HCT116 (cell line): ENCODE measurements around the gene TBC1D4. TPM values are rescaled to one million over a fixed set of nuclear protein-coding genes. Genes with fewer than 3 reads are reported as not detected.

Source experiments
- ATAC-seq: fragments of 200-7000 bp; cut with Tn5 transposase; 2 replicates; pipeline ENCODE4 v1.9.1; 2020; ENCODE audit warnings: mild to moderate bottlenecking, moderate library complexity
- BruUV-seq: library from RNA; stranded (reverse); fragments of 400-500 nt; replicated peaks from 2 replicates; lab custom pipeline; 2021; lab: Mats Ljungman, UMichigan
- CTCF ChIA-PET: fragments of 300-600 bp; sonication (Branson Sonifier 250); formaldehyde crosslinking; loops from one replicate; lab custom pipeline; 2021; ENCODE audit warnings: antibody characterized with exemption; lab: Charles Lee
- POLR2A ChIA-PET: fragments of 300-600, 350-600 bp; sonication (Branson Sonifier 250); formaldehyde crosslinking; loops from one replicate; lab custom pipeline; 2021; ENCODE audit warnings: antibody characterized with exemption; lab: Charles Lee
- RAD21 ChIA-PET, 2 experiments: fragments of 300-600 bp; sonication (Branson Sonifier 250); formaldehyde crosslinking; loops; one replicate each; lab custom pipeline; 2023; ENCODE audit warnings: low total read pairs in 2 of 2; ENCODE audit not compliant: uncharacterized antibody in 2 of 2, unreplicated experiment in 2 of 2, low non-redundant PET in 1 of 2; lab: Charles Lee
- DNase-seq: peaks from one replicate; pipeline ENCODE4 v3.0.0-alpha.2; 2010; ENCODE audit warnings: low read depth, low spot score
- H2AFZ ChIP-seq: fragments of 200-600 bp; shearing (Covaris generic), sonication (generic); 2 replicates; pipeline ENCODE4 v1.6.1; 2017; ENCODE audit warnings: low read depth, mixed run types, mixed read lengths, antibody characterized with exemption, low read length; ENCODE audit not compliant: poor library complexity, severe bottlenecking
- H3K27ac ChIP-seq: 2 replicates; pipeline ENCODE4 v1.5.1; 2012; ENCODE audit warnings: low read depth, low read length
- H3K27me3 ChIP-seq: fragments of 200-600 bp; sonication (generic); 2 replicates; pipeline ENCODE4 v1.6.1; 2016; ENCODE audit warnings: mixed run types, low read length, mixed read lengths; ENCODE audit not compliant: insufficient read depth
- H3K36me3 ChIP-seq, 2 experiments: fragments of 200-500 bp in 1 of 2; fragments of 200-600 bp in 1 of 2; sonication (Bioruptor generic) in 1 of 2; sonication (generic) in 1 of 2; 2 replicates each; pipeline versions ENCODE4 v1.5.1 to v1.6.1; 2014 to 2016; ENCODE audit warnings: low read length in 2 of 2, inconsistent platforms in 1 of 2, mixed read lengths in 1 of 2, mixed run types in 1 of 2; ENCODE audit not compliant: insufficient read depth in 2 of 2, control insufficient read depth in 1 of 2
- H3K4me1 ChIP-seq, 2 experiments: fragments of 200-600 bp in 1 of 2; sonication (generic) in 1 of 2; 2 replicates each; pipeline versions ENCODE4 v1.5.1 to v1.6.1; 2012 to 2017; ENCODE audit warnings: low read length in 2 of 2, inconsistent platforms in 1 of 2, mild to moderate bottlenecking in 1 of 2, mixed read lengths in 1 of 2, mixed run types in 1 of 2, moderate library complexity in 1 of 2; ENCODE audit not compliant: insufficient read depth in 2 of 2, control insufficient read depth in 1 of 2
- H3K4me2 ChIP-seq: fragments of 200-600 bp; sonication (generic); 2 replicates; pipeline ENCODE4 v1.6.1; 2017; ENCODE audit warnings: mixed run types, low read length, mixed read lengths
- H3K4me3 ChIP-seq, 2 experiments: fragments of 200-600 bp in 1 of 2; sonication (generic) in 1 of 2; replicated peaks in 1 of 2; 2 replicates each; pipeline ENCODE4 v1.5.1; 2011 to 2016; ENCODE audit warnings: low read length in 2 of 2, control low read depth in 1 of 2, low read depth in 1 of 2, mild to moderate bottlenecking in 1 of 2, mixed read lengths in 1 of 2, mixed run types in 1 of 2
- H3K79me2 ChIP-seq: fragments of 200-600 bp; sonication (generic); 2 replicates; pipeline ENCODE4 v1.6.1; 2017; ENCODE audit warnings: mild to moderate bottlenecking, mixed run types, low read length, moderate library complexity, mixed read lengths; ENCODE audit not compliant: insufficient read depth
- H3K9ac ChIP-seq: fragments of 200-600 bp; sonication (generic); 2 replicates; pipeline ENCODE4 v1.6.1; 2016; ENCODE audit warnings: low read length, mixed read lengths
- H3K9me2 ChIP-seq: fragments of 200-600 bp; sonication (generic), shearing (Covaris generic); 2 replicates; pipeline ENCODE4 v1.6.1; 2017; ENCODE audit warnings: mixed run types, mild to moderate bottlenecking, moderate library complexity; ENCODE audit not compliant: insufficient read depth
- H3K9me3 ChIP-seq, 2 experiments: fragments of 200-500 bp in 1 of 2; fragments of 200-600 bp in 1 of 2; sonication (Bioruptor generic) in 1 of 2; sonication (generic) in 1 of 2; 2 replicates each; pipeline ENCODE4 v1.6.1; 2014 to 2017; ENCODE audit warnings: low read length in 2 of 2, mixed read lengths in 2 of 2, inconsistent platforms in 1 of 2, low read depth in 1 of 2, mild to moderate bottlenecking in 1 of 2, mixed run types in 1 of 2, moderate library complexity in 1 of 2; ENCODE audit not compliant: control insufficient read depth in 1 of 2, insufficient read depth in 1 of 2
- H4K20me1 ChIP-seq: fragments of 200-600 bp; sonication (generic), shearing (Covaris generic); 2 replicates; pipeline ENCODE4 v1.6.1; 2017; ENCODE audit warnings: mixed run types, mild to moderate bottlenecking, moderate library complexity; ENCODE audit not compliant: insufficient read depth
- CBX3 ChIP-seq: IDR thresholded peaks from 2 replicates; pipeline ENCODE4 v1.6.1; 2012; ENCODE audit warnings: low read depth
- CEBPB ChIP-seq: IDR thresholded peaks from 2 replicates; pipeline ENCODE4 v1.6.1; 2012; ENCODE audit warnings: low read depth
- ELF1 ChIP-seq: IDR thresholded peaks from 2 replicates; pipeline ENCODE4 v1.6.1; 2012; ENCODE audit warnings: low read depth, borderline replicate concordance
- EZH2 ChIP-seq: fragments of 200-600 bp; sonication (generic); IDR thresholded peaks from 2 replicates; pipeline ENCODE4 v1.6.1; 2017; ENCODE audit warnings: antibody characterized with exemption, mixed run types
- FOSL1 ChIP-seq: IDR thresholded peaks from 2 replicates; pipeline ENCODE4 v1.6.1; 2012; ENCODE audit warnings: low read depth
- JUND ChIP-seq: IDR thresholded peaks from 2 replicates; pipeline ENCODE4 v1.6.1; 2012
- POLR2A ChIP-seq: IDR thresholded peaks from 2 replicates; pipeline ENCODE4 v1.7.0; 2011; ENCODE audit warnings: borderline replicate concordance; ENCODE audit not compliant: insufficient read depth, insufficient read length; ENCODE audit errors: extremely low read depth
- POLR2AphosphoS5 ChIP-seq: IDR thresholded peaks from 2 replicates; pipeline ENCODE4 v1.6.1; 2011; ENCODE audit warnings: mild to moderate bottlenecking, low read depth, low read length, moderate library complexity
- RAD21 ChIP-seq: IDR thresholded peaks from 2 replicates; pipeline ENCODE4 v1.6.1; 2012; ENCODE audit warnings: low read depth, mild to moderate bottlenecking
- SP1 ChIP-seq: IDR thresholded peaks from 2 replicates; pipeline ENCODE4 v1.6.1; 2012; ENCODE audit warnings: low read depth
- SRF ChIP-seq: IDR thresholded peaks from 2 replicates; pipeline ENCODE4 v1.6.1; 2012; ENCODE audit warnings: low read depth
- TCF7L2 ChIP-seq: IDR thresholded peaks from 2 replicates; pipeline ENCODE4 v1.7.0; 2011; ENCODE audit warnings: borderline replicate concordance, inconsistent platforms; ENCODE audit not compliant: insufficient read depth, insufficient read length; ENCODE audit errors: extremely low read depth
- YY1 ChIP-seq: IDR thresholded peaks from 2 replicates; pipeline ENCODE4 v1.6.1; 2011; ENCODE audit warnings: low read length, low read depth, moderate library complexity, mild to moderate bottlenecking; ENCODE audit not compliant: insufficient replicate concordance; ENCODE audit errors: extremely low read depth
- ZNF274 ChIP-seq: fragments of 200-500 bp; sonication (Bioruptor generic); IDR thresholded peaks from 2 replicates; pipeline ENCODE4 v1.6.1; 2014; ENCODE audit warnings: mild to moderate bottlenecking, low read depth, low read length, inconsistent platforms
- intact Hi-C: fragments of 100-400 bp; cut with micrococcal nuclease; formaldehyde crosslinking; loops from 2 replicates; pipeline ENCODE4 v1.10.0; 2022
- total RNA-seq: library from RNA; stranded (reverse); gene quantifications from one replicate; pipeline ENCODE4 v1.2.1, GENCODE V29; 2021; ENCODE audit not compliant: unreplicated experiment
- TF ChIP-seq, protein P1 (sequence below): IDR thresholded peaks from 2 replicates; pipeline ENCODE4 v1.6.1; 2011; ENCODE audit warnings: mild to moderate bottlenecking, low read length, moderate library complexity; ENCODE audit not compliant: insufficient replicate concordance; ENCODE audit errors: extremely low read depth
- TF ChIP-seq, protein P2 (sequence below), 3 experiments: fragments of 200-600 bp in 1 of 3; sonication (generic) in 1 of 3; IDR thresholded peaks in 2 of 3; conservative IDR thresholded peaks in 1 of 3; 2 replicates each; pipeline ENCODE4 v1.5.1; 2012 to 2017; ENCODE audit warnings: low read depth in 2 of 3, low read length in 2 of 3, antibody characterized with exemption in 1 of 3, borderline replicate concordance in 1 of 3, control low read depth in 1 of 3, mild to moderate bottlenecking in 1 of 3, mixed read lengths in 1 of 3, mixed run types in 1 of 3, moderate library complexity in 1 of 3; ENCODE audit not compliant: insufficient read depth in 1 of 3
- TF ChIP-seq, protein P3 (sequence below): IDR thresholded peaks from 2 replicates; pipeline ENCODE4 v1.6.1; 2012
- TF ChIP-seq, protein P4 (sequence below): IDR thresholded peaks from 2 replicates; pipeline ENCODE4 v1.6.1; 2012

TBC1D4 gene
- total RNA-seq, 1 experiment from 2014 or later, result 24.6 TPM

DNA sequence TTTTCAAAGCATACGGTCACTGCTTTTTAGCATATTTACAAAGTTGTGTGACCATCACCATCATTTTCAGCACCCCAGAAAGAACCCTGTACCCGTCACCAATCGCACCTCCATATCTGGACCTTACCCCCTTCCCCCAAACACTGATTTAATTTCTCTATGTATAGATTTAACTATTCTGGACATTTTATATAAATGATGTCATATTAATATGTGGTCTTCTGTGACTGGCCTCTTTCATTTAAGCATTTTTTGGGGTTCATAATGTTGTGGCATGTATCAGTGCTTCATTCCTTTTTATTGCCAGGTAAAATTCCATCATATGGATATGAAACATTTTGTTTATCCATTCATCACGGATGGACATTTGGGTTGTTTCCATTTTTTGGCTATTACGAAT is 74.0 kb downstream of the TBC1D4 start:
- CTCF ChIA-PET, result no interaction called here
- POLR2A ChIA-PET, result no interaction called here
- no peaks in the 10 kb centered on the region for H3K36me3 ChIP-seq
- no TSS peak for BruUV-seq
- no peak for DNase-seq
- no peak overlapping the region for H3K27ac ChIP-seq
- no peaks in the 10 kb centered on the region for H3K9me3 ChIP-seq
- no peak overlapping the region for H2AFZ ChIP-seq
- no peak overlapping the region for H3K9ac ChIP-seq
- no peaks in the 10 kb centered on the region for H3K27me3 ChIP-seq
- no peaks in the 10 kb centered on the region for H4K20me1 ChIP-seq
- no peak overlapping the region for H3K4me3 ChIP-seq
- RAD21 ChIA-PET, result no interaction called here
- H3K9me2 ChIP-seq, result no peaks in the 10 kb centered on the region
- H3K4me2 ChIP-seq, result no peak overlapping the region
- no peaks in the 10 kb centered on the region for H3K4me1 ChIP-seq
- H3K79me2 ChIP-seq, result peaks cover 35% of the 10 kb centered on the region
- intact Hi-C loops, result no loop called here
- no peak for ATAC-seq
- TF ChIP-seq TCF7L2, result no peak
- TF ChIP-seq SRF, result no peak
- no peak for TF ChIP-seq POLR2A
- TF ChIP-seq RAD21, result no peak
- no peak for TF ChIP-seq CEBPB
- no peak for TF ChIP-seq YY1
- TF ChIP-seq CBX3, result no peak
- no peak for TF ChIP-seq FOSL1
- TF ChIP-seq ELF1, result no peak
- TF ChIP-seq, protein P1, sequence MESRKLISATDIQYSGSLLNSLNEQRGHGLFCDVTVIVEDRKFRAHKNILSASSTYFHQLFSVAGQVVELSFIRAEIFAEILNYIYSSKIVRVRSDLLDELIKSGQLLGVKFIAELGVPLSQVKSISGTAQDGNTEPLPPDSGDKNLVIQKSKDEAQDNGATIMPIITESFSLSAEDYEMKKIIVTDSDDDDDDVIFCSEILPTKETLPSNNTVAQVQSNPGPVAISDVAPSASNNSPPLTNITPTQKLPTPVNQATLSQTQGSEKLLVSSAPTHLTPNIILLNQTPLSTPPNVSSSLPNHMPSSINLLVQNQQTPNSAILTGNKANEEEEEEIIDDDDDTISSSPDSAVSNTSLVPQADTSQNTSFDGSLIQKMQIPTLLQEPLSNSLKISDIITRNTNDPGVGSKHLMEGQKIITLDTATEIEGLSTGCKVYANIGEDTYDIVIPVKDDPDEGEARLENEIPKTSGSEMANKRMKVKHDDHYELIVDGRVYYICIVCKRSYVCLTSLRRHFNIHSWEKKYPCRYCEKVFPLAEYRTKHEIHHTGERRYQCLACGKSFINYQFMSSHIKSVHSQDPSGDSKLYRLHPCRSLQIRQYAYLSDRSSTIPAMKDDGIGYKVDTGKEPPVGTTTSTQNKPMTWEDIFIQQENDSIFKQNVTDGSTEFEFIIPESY, result no peak
- TF ChIP-seq SP1, result no peak
- TF ChIP-seq, protein P2, sequence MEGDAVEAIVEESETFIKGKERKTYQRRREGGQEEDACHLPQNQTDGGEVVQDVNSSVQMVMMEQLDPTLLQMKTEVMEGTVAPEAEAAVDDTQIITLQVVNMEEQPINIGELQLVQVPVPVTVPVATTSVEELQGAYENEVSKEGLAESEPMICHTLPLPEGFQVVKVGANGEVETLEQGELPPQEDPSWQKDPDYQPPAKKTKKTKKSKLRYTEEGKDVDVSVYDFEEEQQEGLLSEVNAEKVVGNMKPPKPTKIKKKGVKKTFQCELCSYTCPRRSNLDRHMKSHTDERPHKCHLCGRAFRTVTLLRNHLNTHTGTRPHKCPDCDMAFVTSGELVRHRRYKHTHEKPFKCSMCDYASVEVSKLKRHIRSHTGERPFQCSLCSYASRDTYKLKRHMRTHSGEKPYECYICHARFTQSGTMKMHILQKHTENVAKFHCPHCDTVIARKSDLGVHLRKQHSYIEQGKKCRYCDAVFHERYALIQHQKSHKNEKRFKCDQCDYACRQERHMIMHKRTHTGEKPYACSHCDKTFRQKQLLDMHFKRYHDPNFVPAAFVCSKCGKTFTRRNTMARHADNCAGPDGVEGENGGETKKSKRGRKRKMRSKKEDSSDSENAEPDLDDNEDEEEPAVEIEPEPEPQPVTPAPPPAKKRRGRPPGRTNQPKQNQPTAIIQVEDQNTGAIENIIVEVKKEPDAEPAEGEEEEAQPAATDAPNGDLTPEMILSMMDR (IDR thresholded peaks at IDR 0.05 in 2 of 3, conservative IDR thresholded peaks at IDR 0.05 in 1 of 3; ENCODE audit: borderline replicate concordance in 1 of 3, insufficient read depth in 1 of 3, low read depth in 2 of 3, low read length in 2 of 3), result no peak
- TF ChIP-seq, protein P3, sequence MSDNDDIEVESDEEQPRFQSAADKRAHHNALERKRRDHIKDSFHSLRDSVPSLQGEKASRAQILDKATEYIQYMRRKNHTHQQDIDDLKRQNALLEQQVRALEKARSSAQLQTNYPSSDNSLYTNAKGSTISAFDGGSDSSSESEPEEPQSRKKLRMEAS, result no peak
- TF ChIP-seq, protein P4, sequence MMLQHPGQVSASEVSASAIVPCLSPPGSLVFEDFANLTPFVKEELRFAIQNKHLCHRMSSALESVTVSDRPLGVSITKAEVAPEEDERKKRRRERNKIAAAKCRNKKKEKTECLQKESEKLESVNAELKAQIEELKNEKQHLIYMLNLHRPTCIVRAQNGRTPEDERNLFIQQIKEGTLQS, result no peak
- TF ChIP-seq JUND, result no peak
- TF ChIP-seq POLR2AphosphoS5, result no peak
- TF ChIP-seq EZH2, result no peak
- TF ChIP-seq ZNF274, result no peak
- TF ChIP-seq, all 23 proteins: peak for 0
